IMR-90 (cell line): Measurements from ENCODE around the gene GLRB. TPM values are rescaled to one million over a fixed set of nuclear protein-coding genes. Genes with fewer than 3 reads are reported as not detected.

Source experiments
- ATAC-seq: fragments of 200-7000 bp; cut with Tn5 transposase; 2 replicates; pipeline ENCODE4 v1.9.1; 2020; ENCODE audit warnings: low read depth, mild to moderate bottlenecking, moderate library complexity
- Bru-seq: library from RNA; stranded (reverse); fragments of 400-500 nt; gene quantifications from one replicate; lab custom pipeline; 2021; lab: Mats Ljungman, UMichigan
- BruChase-seq, 2 experiments: library from RNA; stranded (reverse); fragments of 400-500 nt; gene quantifications; one replicate each; lab custom pipeline; 2021; lab: Mats Ljungman, UMichigan
- BruUV-seq: library from RNA; stranded (reverse); fragments of 400-500 nt; replicated peaks from 2 replicates; lab custom pipeline; 2021; lab: Mats Ljungman, UMichigan
- CTCF ChIA-PET: fragments of 300-600 bp; formaldehyde crosslinking; extraction: SDS; loops from one replicate; lab custom pipeline; 2021; ENCODE audit warnings: antibody characterized with exemption; lab: Yijun Ruan, JAX
- POLR2A ChIA-PET: fragments of 300-600 bp; sonication (Branson Sonifier 250); formaldehyde crosslinking; loops from one replicate; lab custom pipeline; 2022; ENCODE audit warnings: antibody characterized with exemption; ENCODE audit not compliant: unreplicated experiment; lab: Charles Lee
- DNase-seq: peaks from one replicate; pipeline ENCODE4 v3.0.0; 2013
- H2AFZ ChIP-seq: replicated peaks from 2 replicates; pipeline ENCODE3; 2013; ENCODE audit warnings: low read length, mild to moderate bottlenecking; ENCODE audit not compliant: poor library complexity
- H2AK5ac ChIP-seq: 2 replicates; pipeline ENCODE4 v1.6.1; 2013; ENCODE audit warnings: low read depth, low read length, inconsistent platforms
- H2AK9ac ChIP-seq: replicated peaks from 2 replicates; pipeline ENCODE3; 2013; ENCODE audit warnings: mild to moderate bottlenecking, low read depth, low read length, moderate library complexity; ENCODE audit not compliant: poor library complexity
- H2BK120ac ChIP-seq: 2 replicates; pipeline ENCODE4 v1.6.1; 2013; ENCODE audit warnings: low read depth, low read length, inconsistent platforms
- H2BK15ac ChIP-seq: 3 replicates; pipeline ENCODE4 v1.6.1; 2013; ENCODE audit warnings: low read depth, low read length, inconsistent platforms
- H2BK20ac ChIP-seq: 2 replicates; pipeline ENCODE4 v1.6.1; 2013; ENCODE audit warnings: low read depth, mild to moderate bottlenecking, inconsistent platforms, low read length, moderate library complexity
- H2BK5ac ChIP-seq: 2 replicates; pipeline ENCODE4 v1.6.1; 2013; ENCODE audit warnings: mild to moderate bottlenecking, low read depth, low read length, inconsistent platforms; ENCODE audit not compliant: poor library complexity, severe bottlenecking
- H3K14ac ChIP-seq: replicated peaks from 2 replicates; pipeline ENCODE4 v1.6.1; 2013; ENCODE audit warnings: low read depth, low read length, inconsistent platforms
- H3K18ac ChIP-seq: 2 replicates; pipeline ENCODE4 v1.6.1; 2013; ENCODE audit warnings: low read depth, low read length, control low read depth
- H3K23ac ChIP-seq: 2 replicates; pipeline ENCODE4 v1.6.1; 2013; ENCODE audit warnings: low read depth, low read length, inconsistent platforms
- H3K27ac ChIP-seq: 2 replicates; pipeline ENCODE4 v1.5.1; 2013; ENCODE audit warnings: mild to moderate bottlenecking, control low read depth, low read length; ENCODE audit not compliant: insufficient read depth
- H3K27me3 ChIP-seq: 2 replicates; pipeline ENCODE4 v1.6.1; 2013; ENCODE audit warnings: low read length; ENCODE audit not compliant: control insufficient read depth, insufficient read depth
- H3K36me3 ChIP-seq: 2 replicates; pipeline ENCODE4 v1.6.1; 2013; ENCODE audit warnings: low read length, mixed read lengths; ENCODE audit not compliant: control insufficient read depth, insufficient read depth
- H3K4ac ChIP-seq: 2 replicates; pipeline ENCODE4 v1.6.1; 2013; ENCODE audit warnings: low read depth, low read length, inconsistent platforms
- H3K4me1 ChIP-seq: 2 replicates; pipeline ENCODE4 v1.6.1; 2013; ENCODE audit warnings: low read length, mixed read lengths; ENCODE audit not compliant: control insufficient read depth, insufficient read depth
- H3K4me2 ChIP-seq: 2 replicates; pipeline ENCODE4 v1.6.1; 2013; ENCODE audit warnings: low read depth, mild to moderate bottlenecking, control low read depth, low read length, moderate library complexity
- H3K4me3 ChIP-seq: 2 replicates; pipeline ENCODE4 v1.5.1; 2013; ENCODE audit warnings: low read depth, mild to moderate bottlenecking, control low read depth, low read length, moderate library complexity; ENCODE audit not compliant: insufficient read depth
- H3K56ac ChIP-seq: 2 replicates; pipeline ENCODE4 v1.6.1; 2013; ENCODE audit warnings: low read length, inconsistent platforms; ENCODE audit not compliant: insufficient read depth; ENCODE audit errors: extremely low read depth
- H3K79me1 ChIP-seq, 2 experiments: 2 replicates each; pipeline ENCODE4 v1.6.1; 2013; ENCODE audit warnings: low read length in 2 of 2, inconsistent platforms in 1 of 2, low read depth in 1 of 2
- H3K9ac ChIP-seq: 2 replicates; pipeline ENCODE4 v1.6.1; 2013; ENCODE audit warnings: low read depth, low read length, control low read depth
- H3K9me1 ChIP-seq: 2 replicates; pipeline ENCODE4 v1.6.1; 2013; ENCODE audit warnings: low read length, inconsistent platforms; ENCODE audit not compliant: insufficient read depth
- H3K9me3 ChIP-seq: 2 replicates; pipeline ENCODE4 v1.6.1; 2013; ENCODE audit warnings: low read length; ENCODE audit not compliant: control insufficient read depth, insufficient read depth
- H4K20me1 ChIP-seq: 2 replicates; pipeline ENCODE4 v1.6.1; 2013; ENCODE audit warnings: low read length, inconsistent platforms; ENCODE audit not compliant: insufficient read depth
- H4K5ac ChIP-seq: 2 replicates; pipeline ENCODE4 v1.6.1; 2013; ENCODE audit warnings: mild to moderate bottlenecking, low read depth, low read length, control low read depth
- H4K8ac ChIP-seq, 2 experiments: 2 replicates each; pipeline ENCODE4 v1.6.1; 2013; ENCODE audit warnings: low read depth in 2 of 2, low read length in 2 of 2, control low read depth in 1 of 2, inconsistent platforms in 1 of 2
- H4K91ac ChIP-seq: 2 replicates; pipeline ENCODE4 v1.6.1; 2013; ENCODE audit warnings: low read depth, low read length, inconsistent platforms; ENCODE audit not compliant: insufficient read depth
- BHLHE40 ChIP-seq: fragments of 150-350 bp; IDR thresholded peaks from 2 replicates; pipeline ENCODE4 v1.6.1; 2016; ENCODE audit warnings: mild to moderate bottlenecking, low read depth, low read length
- CEBPB ChIP-seq: IDR thresholded peaks from 2 replicates; pipeline ENCODE4 v1.6.1; 2012; ENCODE audit warnings: low read depth, low read length, improper control_type of control experiment
- CHD1 ChIP-seq: IDR thresholded peaks from 2 replicates; pipeline ENCODE4 v1.6.1; 2012; ENCODE audit warnings: low read depth, low read length, improper control_type of control experiment
- FOS ChIP-seq: fragments of 150-350 bp; IDR thresholded peaks from 2 replicates; pipeline ENCODE4 v1.6.1; 2016; ENCODE audit warnings: low read depth, low read length
- MAFK ChIP-seq: IDR thresholded peaks from 2 replicates; pipeline ENCODE4 v1.6.1; 2012; ENCODE audit warnings: low read depth, low read length, improper control_type of control experiment
- MAZ ChIP-seq: IDR thresholded peaks from 2 replicates; pipeline ENCODE4 v1.6.1; 2012; ENCODE audit warnings: low read depth, mild to moderate bottlenecking, low read length, improper control_type of control experiment, moderate library complexity, borderline replicate concordance
- NFE2L2 ChIP-seq: fragments of 150-350 bp; IDR thresholded peaks from 2 replicates; pipeline ENCODE4 v1.6.1; 2016; ENCODE audit warnings: low read depth, mild to moderate bottlenecking, low read length
- RAD21 ChIP-seq: IDR thresholded peaks from 2 replicates; pipeline ENCODE4 v1.6.1; 2012; ENCODE audit warnings: low read length, improper control_type of control experiment
- RCOR1 ChIP-seq: IDR thresholded peaks from 2 replicates; pipeline ENCODE4 v1.6.1; 2012; ENCODE audit warnings: mild to moderate bottlenecking, low read length, improper control_type of control experiment; ENCODE audit not compliant: insufficient replicate concordance
- SMC3 ChIP-seq: fragments of 150-350 bp; IDR thresholded peaks from 2 replicates; pipeline ENCODE4 v1.6.1; 2016; ENCODE audit warnings: low read depth, mild to moderate bottlenecking, antibody characterized with exemption, low read length, moderate library complexity
- WGBS, 2 experiments: methylation state at CpG; one replicate each; pipeline versions ENCODE4 v1.1.5 to v1.1.7; 2013; ENCODE audit warnings: missing lambda C conversion rate in 2 of 2; ENCODE audit not compliant: insufficient read length in 1 of 2; ENCODE audit errors: extremely low coverage in 2 of 2; 5-methylcytosine and 5-hydroxymethylcytosine counted together
- dilution Hi-C: fragments of 300-500 bp; cut with HindIII; formaldehyde crosslinking; loops from one replicate; pipeline ENCODE4 v1.14.3; 2018; ENCODE audit warnings: low sequenced_read_pairs; ENCODE audit not compliant: unreplicated experiment
- in situ Hi-C: fragments of 300-500 bp; cut with MboI; formaldehyde crosslinking; loops from 3 replicates; pipeline ENCODE4 v1.14.3; 2019; ENCODE audit warnings: low sequenced_read_pairs, inconsistent platforms, mixed read lengths
- intact Hi-C: fragments of 100-400 bp; cut with micrococcal nuclease; formaldehyde crosslinking; loops from 2 replicates; pipeline ENCODE4 v1.10.0; 2022
- long read RNA-seq: library from polyadenylated mRNA; unstranded; transcript quantifications from one replicate; pipeline ENCODE4 v2.0.0, GENCODE V29; 2021; ENCODE audit not compliant: unreplicated experiment
- polyA plus RNA-seq, 3 experiments: library from polyadenylated mRNA; depleted of rRNA; stranded (reverse); fragments of >200 nt; gene quantifications; 2 replicates each; pipeline ENCODE4 v1.2.3, GENCODE V29; 2012; ENCODE audit warnings: low replicate concordance in 1 of 3
- total RNA-seq: library from RNA; depleted of rRNA; stranded (reverse); fragments of >200 nt; gene quantifications from 2 replicates; pipeline ENCODE4 v1.2.3, GENCODE V29; 2012; rRNA removed
- TF ChIP-seq, protein P1 (sequence below): fragments of 150-350 bp; IDR thresholded peaks from 2 replicates; pipeline ENCODE4 v1.6.1; 2017; ENCODE audit warnings: mild to moderate bottlenecking, antibody characterized with exemption, low read length, low read depth
- TF ChIP-seq, protein P2 (sequence below): conservative IDR thresholded peaks from 2 replicates; pipeline ENCODE4 v1.5.1; 2012; ENCODE audit warnings: mild to moderate bottlenecking, low read depth, low read length, improper control_type of control experiment

The GLRB gene
- total RNA-seq, result 3.0 and 3.9 TPM in 2 replicates
- 2.8 and 3.2 TPM in 2 replicates for polyA plus RNA-seq (2012; rRNA removed)
- polyA plus RNA-seq (2012; cell fraction: cytosol; rRNA removed), result 0.69 and 0.91 TPM in 2 replicates
- polyA plus RNA-seq (2012; cell fraction: nucleus; rRNA removed; ENCODE audit: low replicate concordance), result 0.50 and 3.1 TPM in 2 replicates
- percentile 43 among the genes with signal in this experiment for Bru-seq, nascent RNA
- percentile 31 among the genes with signal in this experiment for BruChase-seq, experiment 1, labeled RNA remaining after a 6-hour chase
- percentile 33 among the genes with signal in this experiment for BruChase-seq, experiment 2, labeled RNA remaining after a 2-hour chase
- long read RNA-seq, transcript GLRB-207 (9 exons, 2,765 nt), result minor isoform, 6 of 25 reads
- long read RNA-seq, transcript GLRB-201 (10 exons, 3,126 nt), result major isoform, 16 of 25 reads
- long read RNA-seq, partial matches to known transcripts, result 2 of 25 reads
- long read RNA-seq, other reads (novel, unspliced or antisense), result 1 of 25 reads

DNA sequence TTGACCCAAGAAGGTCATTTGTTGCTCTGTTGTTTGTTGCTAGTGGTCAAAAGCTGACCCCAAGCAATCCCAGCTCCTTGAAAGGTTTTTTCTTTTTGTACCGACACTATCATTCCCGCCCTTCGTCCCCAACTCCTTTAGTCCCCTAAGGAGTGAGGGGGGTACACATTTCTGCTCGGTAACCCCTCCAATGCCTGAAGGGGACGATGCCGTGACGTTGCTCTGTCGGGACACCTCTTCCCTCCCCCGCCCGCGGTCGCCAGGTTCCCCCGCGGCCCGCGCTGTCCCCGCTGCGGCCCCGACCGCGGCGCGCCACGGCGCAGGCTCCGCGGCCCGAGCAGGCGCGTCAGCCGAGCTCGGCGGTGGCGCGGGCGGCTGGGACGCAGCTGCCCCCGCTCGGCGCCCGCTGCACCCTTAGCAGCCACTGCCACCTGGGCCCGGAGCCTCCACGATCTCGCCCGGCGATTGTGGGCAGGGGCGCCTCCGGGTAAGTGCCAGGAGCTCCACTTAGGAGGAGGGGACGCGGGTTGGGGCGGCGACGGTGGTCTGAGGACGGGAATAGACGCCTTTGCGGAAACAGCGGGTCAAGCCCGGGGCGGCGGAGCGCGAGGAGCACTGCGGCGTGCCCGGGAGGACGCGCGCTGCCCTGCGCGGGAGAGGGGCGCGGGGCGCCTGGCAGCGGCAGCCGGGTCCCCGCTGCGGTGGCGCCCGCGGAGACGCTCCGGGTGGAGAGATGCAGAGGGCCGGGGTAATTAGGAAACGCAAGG, at the start of gene GLRB:
TSS of gene GLRB (plus strand) at position 340 of the 767 bp plus-strand sequence. CDS start 1,875 bp downstream, outside the sequence.
- peak within 1 kb of the TSS; percentile 89 to 95 for H4K8ac ChIP-seq
- dilution Hi-C loops, result no loop called here
- H4K5ac ChIP-seq, result peak within 1 kb of the TSS; percentile 99
- in situ Hi-C loops, result no loop called here
- peak within 1 kb of the TSS; percentile 88 for H3K4ac ChIP-seq
- POLR2A ChIA-PET, result no interaction called here
- peak within 1 kb of the TSS; percentile 70 for H3K14ac ChIP-seq
- H2AK9ac ChIP-seq, result peak within 1 kb of the TSS; percentile 77
- peak; percentile 11 for DNase-seq
- peaks cover 0 to 4% of the 10 kb centered on the region in 2 experiments; a peak in 1 of 4 replicates for H3K79me1 ChIP-seq
- H2BK120ac ChIP-seq, result peak within 1 kb of the TSS; percentile 86
- H3K4me2 ChIP-seq, result peak within 1 kb of the TSS; percentile 99
- intact Hi-C loops, result loop anchor here (5.0 kb wide), 1 partner anchor 36 kb away; no protein-coding TSS in a partner anchor
- peak; percentile 93 for ATAC-seq
- H2BK15ac ChIP-seq, result peak within 1 kb of the TSS; percentile 93; the same call in 1 of the 3 replicates
- H3K9me1 ChIP-seq, result no peaks in the 10 kb centered on the region
- H3K18ac ChIP-seq, result peak within 1 kb of the TSS; percentile 74; the same call in 1 of the 2 replicates
- no TSS peak for BruUV-seq
- H4K20me1 ChIP-seq, result no peaks in the 10 kb centered on the region
- H3K27ac ChIP-seq, result peak within 1 kb of the TSS; percentile 60; the same call in 1 of the 2 replicates
- H3K56ac ChIP-seq, result 0 out of 2 replicates have a peak within 1 kb of the TSS, but pooled peaks have one; percentile 1
- H2BK20ac ChIP-seq, result peak within 1 kb of the TSS; percentile 72; the same call in 1 of the 2 replicates
- H3K9me3 ChIP-seq, result no peaks in the 10 kb centered on the region
- peak within 1 kb of the TSS; percentile 74 for H4K91ac ChIP-seq
- peak within 1 kb of the TSS; percentile 94 for H2AFZ ChIP-seq
- peak within 1 kb of the TSS; percentile 84; the same call in 1 of the 2 replicates for H3K23ac ChIP-seq
- H3K4me3 ChIP-seq, result peak within 1 kb of the TSS; percentile 96
- WGBS, 2 experiments, result 1% methylated on average over 14 of the region's 84 CpGs; no CpG with 5 or more reads in 1 of the 2 experiments
- no peak within 1 kb of the TSS for H2BK5ac ChIP-seq
- H3K9ac ChIP-seq, result peak within 1 kb of the TSS; percentile 94
- no peaks in the 10 kb centered on the region for H3K27me3 ChIP-seq
- H3K4me1 ChIP-seq, result peaks cover 4% of the 10 kb centered on the region; the same call in 1 of the 2 replicates
- no peak within 1 kb of the TSS for H2AK5ac ChIP-seq
- no peaks in the 10 kb centered on the region for H3K36me3 ChIP-seq
- CTCF ChIA-PET, result interaction anchor here (1.4 to 1.5 kb wide), 2 partner anchors 10 to 30 kb away, joined by 4 read pairs; no protein-coding TSS in a partner anchor
- TF ChIP-seq RCOR1, result no peak
- TF ChIP-seq, protein P1, sequence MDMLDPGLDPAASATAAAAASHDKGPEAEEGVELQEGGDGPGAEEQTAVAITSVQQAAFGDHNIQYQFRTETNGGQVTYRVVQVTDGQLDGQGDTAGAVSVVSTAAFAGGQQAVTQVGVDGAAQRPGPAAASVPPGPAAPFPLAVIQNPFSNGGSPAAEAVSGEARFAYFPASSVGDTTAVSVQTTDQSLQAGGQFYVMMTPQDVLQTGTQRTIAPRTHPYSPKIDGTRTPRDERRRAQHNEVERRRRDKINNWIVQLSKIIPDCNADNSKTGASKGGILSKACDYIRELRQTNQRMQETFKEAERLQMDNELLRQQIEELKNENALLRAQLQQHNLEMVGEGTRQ, result no peak
- TF ChIP-seq BHLHE40, result no peak
- no peak for TF ChIP-seq CHD1
- TF ChIP-seq CEBPB, result no peak
- TF ChIP-seq MAZ, result no peak
- no peak for TF ChIP-seq RAD21
- TF ChIP-seq NFE2L2, result no peak
- no peak for TF ChIP-seq MAFK
- no peak for TF ChIP-seq SMC3
- no peak for TF ChIP-seq FOS
- TF ChIP-seq, protein P2, sequence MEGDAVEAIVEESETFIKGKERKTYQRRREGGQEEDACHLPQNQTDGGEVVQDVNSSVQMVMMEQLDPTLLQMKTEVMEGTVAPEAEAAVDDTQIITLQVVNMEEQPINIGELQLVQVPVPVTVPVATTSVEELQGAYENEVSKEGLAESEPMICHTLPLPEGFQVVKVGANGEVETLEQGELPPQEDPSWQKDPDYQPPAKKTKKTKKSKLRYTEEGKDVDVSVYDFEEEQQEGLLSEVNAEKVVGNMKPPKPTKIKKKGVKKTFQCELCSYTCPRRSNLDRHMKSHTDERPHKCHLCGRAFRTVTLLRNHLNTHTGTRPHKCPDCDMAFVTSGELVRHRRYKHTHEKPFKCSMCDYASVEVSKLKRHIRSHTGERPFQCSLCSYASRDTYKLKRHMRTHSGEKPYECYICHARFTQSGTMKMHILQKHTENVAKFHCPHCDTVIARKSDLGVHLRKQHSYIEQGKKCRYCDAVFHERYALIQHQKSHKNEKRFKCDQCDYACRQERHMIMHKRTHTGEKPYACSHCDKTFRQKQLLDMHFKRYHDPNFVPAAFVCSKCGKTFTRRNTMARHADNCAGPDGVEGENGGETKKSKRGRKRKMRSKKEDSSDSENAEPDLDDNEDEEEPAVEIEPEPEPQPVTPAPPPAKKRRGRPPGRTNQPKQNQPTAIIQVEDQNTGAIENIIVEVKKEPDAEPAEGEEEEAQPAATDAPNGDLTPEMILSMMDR, result no peak
